Globus pallidus (tissue), 1 donor: ENCODE measurements around the gene OR4D2.
"Not testable (repeated sequence)": the region's sequence is repeated elsewhere in the genome, so short reads cannot be mapped to it uniquely, and the experiment has no call there.

ENCODE experiments used
- DNase-seq: peaks from one replicate; pipeline ENCODE4 v3.0.0-alpha.2; 2015; ENCODE audit warnings: low spot score

Gene OR4D2

DNA sequence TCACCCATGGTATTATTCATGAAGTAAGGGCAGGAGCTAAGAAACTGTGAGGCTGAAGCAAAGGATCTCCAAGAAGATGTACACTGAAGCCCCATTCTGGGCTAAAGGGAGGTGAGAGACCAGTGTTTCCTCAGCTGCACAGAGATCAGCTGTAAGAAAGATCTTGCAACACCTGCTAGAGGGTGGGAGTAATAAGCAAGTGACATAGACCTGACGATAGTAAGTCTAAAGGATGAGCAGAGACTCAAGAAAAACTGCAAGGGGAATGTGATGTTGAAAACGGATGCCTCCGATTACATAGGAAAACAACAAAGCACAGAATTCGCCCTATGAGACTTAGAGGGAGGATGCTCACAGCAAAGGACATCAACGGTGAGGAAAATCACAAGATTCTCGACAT is at the start of gene OR4D2:
Gene OR4D2, plus strand, starts transcription at position 301 of the 400 bp plus-strand sequence. CDS start 2,674 bp downstream, outside the sequence.
- DNase-seq: no peak

DNA sequence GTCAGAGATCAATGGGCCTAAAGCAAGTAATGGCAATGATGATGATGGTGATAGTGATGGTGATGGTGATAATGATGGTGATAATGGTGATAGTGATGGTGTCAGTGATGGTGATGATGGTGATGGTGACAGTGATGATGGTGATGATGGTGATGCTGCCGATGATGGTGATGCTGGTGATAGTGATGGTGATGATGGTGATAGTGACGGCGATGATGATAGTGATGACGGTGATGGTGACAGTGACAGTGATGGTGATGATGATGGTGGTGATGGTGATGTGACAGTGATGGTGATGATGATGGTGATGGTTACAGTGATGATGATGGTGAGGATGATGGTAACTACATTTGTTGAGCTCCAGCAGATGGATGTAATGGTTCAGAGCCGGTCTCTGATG is 49.4 kb upstream of the OR4D2 start:
- no peak for DNase-seq

DNA sequence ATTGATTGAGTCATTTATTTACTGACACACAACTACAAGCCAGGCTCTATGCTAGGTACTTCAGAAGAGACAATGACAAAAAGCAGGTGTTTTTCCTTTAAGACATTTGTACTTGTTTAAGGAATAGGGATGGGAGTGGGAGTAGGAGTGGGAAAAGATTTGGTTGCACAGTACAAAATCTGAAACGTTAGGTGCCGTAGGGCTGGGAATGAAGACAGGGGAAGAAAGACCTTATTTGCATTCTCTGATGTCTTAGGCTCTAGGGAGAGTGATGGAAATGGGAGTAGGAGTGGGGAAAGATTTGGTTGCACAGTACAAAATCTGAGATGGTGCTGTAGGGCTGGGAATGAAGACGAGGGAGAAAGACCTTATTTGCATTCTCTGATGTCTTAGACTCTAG is 47.3 kb upstream of the OR4D2 start:
- DNase-seq: no peak

DNA sequence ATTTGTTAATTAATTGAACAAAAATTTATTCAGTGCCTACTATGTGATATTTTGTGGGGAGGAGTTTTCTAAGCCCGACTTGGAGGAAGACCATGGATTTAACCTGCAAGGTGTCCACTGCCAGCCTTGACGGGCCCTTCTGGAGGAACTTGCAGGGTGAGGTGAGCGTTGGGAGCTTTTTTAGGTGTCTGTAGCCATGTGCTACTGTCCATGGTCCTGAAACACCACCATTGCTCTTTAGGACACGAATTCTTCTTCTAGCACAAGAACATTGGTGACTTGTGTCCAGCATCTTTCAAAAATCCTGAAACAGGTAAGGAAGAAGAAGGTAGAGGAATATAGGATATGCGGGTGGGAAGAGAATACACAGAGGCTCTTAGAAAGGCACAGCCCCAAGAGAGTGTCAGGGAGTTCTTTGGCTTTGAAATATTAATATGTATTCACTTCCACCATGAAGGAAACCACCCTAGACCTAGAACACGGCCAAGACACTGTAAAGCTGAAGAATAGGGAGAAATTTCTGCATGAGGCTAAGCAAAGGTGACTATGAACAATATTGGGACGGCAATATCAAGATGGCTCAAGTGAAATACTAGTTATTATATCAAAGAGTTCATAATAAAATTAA is 46.5 kb upstream of the OR4D2 start:
- DNase-seq: no peak

DNA sequence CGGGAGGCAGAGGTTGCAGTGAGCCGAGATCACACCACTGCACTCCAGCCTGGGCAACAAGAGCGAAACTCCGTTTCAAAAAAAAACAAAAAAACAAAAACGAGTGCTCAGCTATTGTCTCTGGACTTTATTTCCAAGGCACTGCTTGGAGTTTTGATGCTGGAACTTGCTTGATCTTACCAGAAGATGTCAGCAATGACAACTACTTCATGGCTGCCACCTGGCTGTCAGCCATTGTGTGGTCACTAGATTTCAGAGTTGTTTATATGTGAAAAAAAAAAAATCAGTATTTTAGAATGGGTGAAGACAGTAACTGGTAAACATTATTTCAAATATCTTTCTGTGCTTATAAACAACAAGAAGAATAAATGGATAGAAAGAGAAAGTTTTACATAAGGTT is 44.9 kb upstream of the OR4D2 start:
- peak; percentile 12 for DNase-seq

DNA sequence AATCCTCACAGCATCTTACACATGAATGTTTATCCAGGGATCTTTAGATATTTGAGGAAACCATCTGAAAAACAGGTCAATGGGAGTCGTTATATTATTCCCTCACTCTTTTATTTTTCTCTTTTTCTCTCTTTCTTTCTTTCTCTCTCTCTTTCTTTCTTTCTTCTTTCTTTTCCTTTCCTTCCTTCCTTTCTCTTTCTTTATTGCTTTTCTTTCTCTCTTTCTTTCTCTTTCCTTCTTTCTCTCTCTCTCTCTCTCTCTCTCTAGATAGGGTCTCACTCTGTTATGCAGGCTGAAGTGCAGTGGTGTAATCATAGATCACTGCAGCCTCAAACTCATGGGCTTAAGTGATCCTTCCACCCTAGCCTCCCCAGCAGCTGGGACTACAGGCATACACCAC is 38.9 kb upstream of the OR4D2 start:
- no peak for DNase-seq

DNA sequence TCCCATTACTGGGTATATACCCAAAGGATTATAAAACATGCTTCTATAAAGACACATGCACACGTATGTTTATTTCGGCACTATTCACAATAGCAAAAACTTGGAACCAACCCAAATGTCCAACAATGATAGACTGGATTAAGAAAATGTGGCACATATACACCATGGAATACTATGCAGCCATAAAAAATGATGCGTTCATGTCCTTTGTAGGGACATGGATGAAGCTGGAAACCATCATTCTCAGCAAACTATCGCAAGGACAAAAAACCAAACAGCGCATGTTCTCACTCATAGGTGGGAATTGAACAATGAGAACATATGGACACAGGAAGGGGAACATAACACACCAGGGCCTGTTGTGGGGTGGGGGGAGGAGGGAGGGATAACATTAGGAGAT is 34.1 kb upstream of the OR4D2 start:
- not testable (repeated sequence) for DNase-seq

DNA sequence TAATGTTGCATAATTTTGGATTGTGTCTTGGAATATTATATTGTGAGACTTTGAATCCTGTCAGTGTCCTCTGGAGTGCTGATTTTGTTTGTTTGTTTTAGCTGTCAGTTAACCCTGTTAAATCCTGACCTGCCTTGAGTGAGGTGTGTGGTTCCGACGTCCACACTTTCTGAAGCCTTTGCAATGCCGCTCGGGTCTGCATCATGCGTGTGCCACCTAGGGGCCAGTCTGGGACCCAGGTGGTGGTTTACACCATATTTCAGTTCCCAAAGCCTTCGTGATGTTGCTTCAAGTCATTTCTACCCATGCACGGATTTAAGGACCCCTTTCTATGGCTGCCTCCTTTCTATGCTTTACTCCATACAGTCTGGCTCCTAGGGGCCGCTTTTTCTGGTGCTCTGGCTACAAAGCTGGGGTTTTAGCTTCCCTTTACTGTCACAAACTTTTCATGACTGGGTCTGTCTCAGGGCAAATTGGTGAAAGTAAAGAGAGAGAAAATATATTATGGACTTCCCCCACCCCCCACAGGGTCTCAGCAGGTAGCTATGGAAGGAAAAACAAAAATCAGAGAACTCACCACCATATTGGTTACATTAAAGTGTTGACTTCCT is 30.0 kb upstream of the OR4D2 start:
- DNase-seq: no peak

DNA sequence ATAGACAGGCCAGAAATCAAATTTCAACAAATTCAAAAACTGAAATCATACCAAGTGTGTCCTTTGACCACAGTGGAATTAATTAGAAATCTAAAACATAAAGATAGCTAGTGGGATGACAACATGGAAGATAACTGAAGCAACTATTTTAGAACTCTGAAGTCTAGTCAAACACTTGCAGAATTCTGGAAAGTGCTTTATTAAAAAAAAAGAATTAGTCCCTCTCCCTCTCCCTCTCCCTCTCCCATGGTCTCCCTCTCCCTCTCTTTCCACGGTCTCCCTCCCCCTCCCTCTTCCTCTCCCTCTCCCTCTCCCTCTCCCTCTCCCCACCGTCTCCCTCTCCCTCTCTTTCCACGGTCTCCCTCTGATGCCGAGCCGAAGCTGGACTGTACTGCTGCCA is 25.3 kb upstream of the OR4D2 start:
- no peak for DNase-seq

DNA sequence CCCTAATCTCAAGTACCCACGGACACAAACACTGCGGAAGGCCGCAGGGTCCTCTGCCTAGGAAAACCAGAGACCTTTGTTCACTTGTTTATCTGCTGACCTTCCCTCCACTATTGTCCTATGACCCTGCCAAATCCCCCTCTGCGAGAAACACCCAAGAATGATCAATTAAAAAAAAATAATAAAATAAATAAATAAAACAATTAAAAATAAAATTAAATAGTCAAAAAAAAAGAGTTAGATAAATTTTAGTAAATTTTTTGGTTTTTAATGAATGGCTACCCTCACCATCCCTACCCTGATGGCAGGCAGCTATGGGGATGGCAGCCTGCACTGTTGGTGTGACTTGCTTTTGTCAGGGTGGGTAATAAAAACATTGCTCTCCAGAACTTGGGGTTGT is 23.4 kb upstream of the OR4D2 start:
- not testable (repeated sequence) for DNase-seq

DNA sequence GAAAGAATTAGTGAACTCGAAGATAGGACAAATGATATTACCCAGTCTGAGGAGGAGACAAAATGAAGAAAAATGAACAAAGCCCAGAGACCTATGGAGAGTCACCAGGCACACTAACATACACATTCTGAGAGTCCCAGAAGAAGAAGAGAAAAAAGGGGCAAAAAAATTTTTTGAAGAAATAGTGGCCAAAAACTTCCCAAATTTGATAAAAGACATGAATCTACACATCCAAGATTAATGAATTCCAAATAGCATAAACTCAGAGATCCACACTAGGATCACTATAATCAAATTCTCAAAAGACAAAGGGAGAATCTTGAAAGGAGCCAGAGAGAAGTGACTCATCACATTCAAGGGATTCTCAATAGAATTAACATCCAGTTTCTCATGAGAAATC is 22.0 kb upstream of the OR4D2 start:
- DNase-seq: no peak

DNA sequence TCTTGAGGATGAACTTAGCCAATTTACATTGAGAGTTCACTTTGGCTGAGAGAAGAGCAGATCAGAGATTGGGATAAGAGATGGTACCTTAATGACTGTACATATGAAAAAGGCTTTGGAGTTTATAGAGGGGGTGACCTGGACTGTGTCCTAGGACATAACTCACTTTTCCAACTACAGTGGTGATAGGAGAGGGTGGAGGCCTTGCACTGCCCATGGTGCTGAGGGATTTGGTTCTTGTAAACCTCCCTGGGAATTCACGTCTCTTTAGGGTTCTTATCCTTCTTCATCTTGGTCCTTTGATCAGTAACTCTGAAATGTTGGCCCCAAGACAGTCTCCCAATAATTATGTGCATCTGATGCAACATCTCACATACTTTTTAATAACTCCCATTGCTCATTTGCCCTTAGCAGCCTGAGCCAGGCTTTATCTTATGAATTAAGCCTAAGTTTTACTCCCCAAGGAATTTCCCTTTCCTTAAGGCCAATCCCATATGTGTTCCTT is 18.8 kb upstream of the OR4D2 start, which contains the start of gene OR4D1:
Gene OR4D1, plus strand, starts transcription at position 455 of the 505 bp plus-strand sequence. CDS start 6,770 bp downstream, outside the sequence.
- no peak for DNase-seq

DNA sequence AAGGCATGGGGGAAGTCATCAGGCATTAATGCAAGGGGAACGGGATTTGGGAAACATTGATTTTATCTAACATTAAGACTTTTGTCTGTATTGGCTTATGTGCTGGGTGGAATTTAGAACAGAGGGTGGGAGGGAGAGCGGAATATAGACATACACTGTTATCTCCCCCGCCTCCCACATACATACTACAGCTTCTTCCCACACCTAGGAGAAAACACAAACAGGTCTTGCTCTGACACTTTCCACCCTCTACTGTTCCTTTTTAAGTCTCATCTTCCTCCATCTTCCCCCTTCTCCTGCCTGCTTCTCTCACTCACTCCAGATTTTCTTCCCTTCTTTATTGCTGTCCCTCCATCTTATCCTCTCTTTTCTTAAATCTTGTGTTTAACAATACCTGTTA is 18.2 kb upstream of the OR4D2 start:
- DNase-seq: no peak

DNA sequence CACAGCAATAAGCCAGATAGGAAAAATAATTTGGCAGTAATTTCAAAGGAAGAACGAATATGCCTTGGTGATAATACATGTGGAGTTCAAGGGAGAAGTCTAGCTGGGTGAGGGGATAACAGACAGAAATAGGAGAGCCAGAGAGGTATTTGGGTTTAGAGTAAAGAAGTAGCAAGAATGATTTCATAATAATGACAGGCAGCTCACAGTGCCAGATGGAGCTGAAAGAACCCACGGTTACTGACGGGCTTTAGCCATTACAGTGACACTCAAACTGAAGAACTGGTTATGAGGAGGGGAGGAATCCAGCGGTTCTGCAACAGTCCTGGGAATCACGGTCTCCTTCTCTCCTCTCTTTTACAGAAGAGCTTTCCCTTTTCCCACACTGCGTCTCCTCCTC is 16.4 kb upstream of the OR4D2 start:
- DNase-seq: no peak

DNA sequence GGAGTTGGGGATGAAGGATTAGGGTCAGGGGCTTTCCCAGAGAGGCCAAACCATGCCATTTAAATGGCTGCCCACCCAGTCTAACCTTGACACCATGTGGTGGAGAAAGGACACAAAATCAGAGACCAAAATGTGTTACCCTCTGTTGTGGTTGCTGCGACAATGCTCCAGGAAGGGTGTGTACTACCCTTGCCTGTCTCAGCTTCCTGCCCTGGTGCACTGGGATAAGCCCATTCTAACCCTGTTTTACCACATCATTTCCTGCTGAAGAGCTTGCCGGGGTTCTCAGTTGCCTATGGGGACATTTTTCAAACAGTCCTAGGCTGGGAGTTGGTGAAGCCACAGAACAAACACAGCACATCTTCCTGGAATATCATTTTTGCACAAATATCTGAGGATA is 13.7 kb upstream of the OR4D2 start:
- no peak for DNase-seq

DNA sequence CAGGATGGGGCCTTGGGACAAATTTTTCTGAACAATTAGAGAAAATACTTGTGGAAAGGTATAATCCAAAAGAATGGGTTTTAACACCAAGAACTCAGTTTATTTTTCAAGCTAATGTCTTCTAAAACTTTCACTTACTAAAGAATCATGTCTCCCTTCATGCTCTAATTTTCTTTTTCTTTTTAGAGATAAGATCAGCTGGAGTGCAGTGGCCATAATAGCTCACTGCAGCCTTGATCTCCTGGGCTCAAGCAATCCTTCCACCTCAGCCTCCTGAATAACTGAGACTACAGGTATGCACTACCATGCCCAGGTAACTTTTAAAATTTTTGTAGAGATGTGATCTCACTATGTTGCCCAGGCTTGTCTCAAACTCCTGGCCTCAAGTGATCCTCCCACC is 13.1 kb upstream of the OR4D2 start:
- no peak for DNase-seq

DNA sequence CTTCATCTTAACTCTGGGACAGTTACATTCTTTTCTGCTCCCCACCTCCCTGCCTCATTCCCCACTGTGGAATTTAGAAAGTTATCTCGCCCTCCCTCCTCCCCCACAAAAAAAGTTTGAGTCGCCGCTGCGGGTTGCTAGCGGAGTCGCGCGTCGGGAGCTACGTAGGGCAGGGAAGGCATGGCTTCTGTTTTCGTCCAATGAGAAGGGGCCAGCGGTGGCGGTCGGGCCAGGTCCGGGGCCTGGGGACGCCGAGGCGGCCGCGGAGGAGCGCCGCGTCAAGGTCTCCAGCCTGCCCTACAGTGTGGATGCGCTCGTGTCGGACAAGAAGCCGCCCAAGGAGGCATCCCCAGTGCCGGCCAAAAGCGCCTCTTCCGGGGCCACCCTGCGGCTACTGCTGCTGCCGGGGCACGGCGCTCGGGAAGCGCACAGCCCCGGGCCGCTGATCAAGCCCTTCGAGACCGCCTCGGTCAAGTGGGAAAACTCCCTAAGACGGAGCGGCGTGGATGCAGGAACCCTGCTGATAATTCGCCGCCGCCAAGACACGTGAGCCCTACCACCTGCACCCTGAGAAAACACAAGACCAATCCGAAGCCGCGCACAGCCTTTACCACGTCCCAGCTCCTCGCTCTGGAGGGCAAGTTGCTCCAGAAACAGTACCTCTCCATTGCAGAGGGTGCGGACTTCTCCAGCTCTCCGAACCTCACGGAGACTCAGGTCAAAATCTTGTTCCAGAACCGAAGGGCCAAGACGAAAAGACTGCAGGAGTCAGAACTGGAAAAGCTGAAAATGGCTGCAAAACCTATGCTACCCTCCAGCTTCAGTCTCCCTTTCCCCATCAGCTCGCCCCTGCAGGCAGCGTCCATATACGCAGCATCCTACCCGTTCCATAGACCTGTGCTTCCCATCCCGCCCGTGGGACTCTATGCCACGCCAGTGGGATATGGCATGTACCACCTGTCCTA is 9.7 kb upstream of the OR4D2 start:
- no peak for DNase-seq

DNA sequence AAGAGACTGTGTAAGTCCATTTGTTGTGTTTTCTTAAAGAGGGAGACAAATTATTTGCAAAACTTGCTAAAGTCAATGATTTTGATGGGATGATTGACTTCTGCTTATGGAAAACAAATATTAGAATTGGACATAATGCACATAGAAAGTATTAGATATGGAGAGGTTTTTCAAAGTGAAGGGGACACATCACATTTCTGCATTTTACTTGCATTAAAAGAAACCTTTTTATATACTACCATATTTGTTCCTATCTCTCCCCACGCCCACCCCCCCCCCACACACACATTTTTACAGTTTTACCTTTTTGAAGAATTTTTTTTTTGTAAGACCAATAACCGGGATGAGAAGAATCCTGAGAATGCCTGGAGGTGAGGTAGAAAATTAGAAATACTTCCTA is 8.6 kb upstream of the OR4D2 start:
- DNase-seq: no peak

DNA sequence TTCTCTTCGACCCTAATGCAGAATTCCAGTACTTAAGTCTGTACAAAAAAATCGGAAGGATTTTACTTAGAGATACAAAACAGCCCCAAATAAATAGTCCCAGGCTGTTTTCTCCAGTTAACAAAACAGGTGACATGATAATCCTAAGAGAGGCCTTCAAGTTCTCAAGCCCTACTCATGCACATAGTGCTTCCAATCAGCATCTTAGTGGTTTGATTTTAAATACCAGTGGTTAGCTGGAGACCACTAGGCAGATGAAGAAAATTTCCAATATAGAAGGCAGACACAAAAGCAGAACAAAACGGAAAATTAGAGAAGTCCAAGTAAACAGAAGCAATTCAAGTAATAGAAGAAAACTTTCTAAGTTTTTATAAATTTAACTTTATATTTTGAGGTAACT is 5.2 kb upstream of the OR4D2 start:
- no peak for DNase-seq

DNA sequence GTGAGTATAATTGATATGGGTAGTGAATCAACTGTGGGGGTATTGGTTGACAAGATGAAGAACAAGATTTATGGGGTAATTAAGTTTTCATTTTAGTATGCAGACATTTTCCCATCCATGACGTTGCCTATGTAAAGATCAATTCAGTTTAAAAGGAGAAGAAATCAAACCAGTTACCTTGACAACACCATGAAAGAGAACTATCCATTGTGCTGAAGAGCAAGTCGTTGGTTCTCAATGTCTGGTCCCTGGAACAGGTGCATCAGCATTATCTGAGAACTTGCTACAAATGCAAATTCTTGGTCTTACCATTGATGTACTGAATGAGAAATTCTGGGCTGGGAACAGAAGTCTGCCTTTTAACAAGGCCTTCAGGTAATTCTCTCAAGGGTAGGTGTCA is 801 bp upstream of the OR4D2 start:
- no peak for DNase-seq

DNA sequence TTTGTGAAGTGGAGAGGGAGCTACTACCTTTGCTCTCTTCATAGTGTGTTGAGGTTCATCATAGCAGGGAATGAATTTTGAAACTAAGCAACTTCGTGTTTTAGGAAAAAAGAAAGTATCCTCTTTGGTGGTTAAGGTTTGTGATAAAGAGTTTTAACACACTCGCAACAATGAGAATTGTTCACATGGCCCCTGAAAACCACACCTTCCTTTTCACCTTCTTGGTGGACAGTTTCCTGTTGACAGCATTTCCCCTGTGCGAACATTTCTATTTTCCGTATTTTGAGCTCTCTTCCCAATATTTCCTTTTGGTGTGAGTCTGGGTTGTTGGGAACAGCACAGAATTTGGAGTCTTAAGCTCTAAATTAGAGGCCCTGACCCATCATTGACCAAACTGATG is 3.8 kb downstream of the OR4D2 start:
- DNase-seq: no peak

DNA sequence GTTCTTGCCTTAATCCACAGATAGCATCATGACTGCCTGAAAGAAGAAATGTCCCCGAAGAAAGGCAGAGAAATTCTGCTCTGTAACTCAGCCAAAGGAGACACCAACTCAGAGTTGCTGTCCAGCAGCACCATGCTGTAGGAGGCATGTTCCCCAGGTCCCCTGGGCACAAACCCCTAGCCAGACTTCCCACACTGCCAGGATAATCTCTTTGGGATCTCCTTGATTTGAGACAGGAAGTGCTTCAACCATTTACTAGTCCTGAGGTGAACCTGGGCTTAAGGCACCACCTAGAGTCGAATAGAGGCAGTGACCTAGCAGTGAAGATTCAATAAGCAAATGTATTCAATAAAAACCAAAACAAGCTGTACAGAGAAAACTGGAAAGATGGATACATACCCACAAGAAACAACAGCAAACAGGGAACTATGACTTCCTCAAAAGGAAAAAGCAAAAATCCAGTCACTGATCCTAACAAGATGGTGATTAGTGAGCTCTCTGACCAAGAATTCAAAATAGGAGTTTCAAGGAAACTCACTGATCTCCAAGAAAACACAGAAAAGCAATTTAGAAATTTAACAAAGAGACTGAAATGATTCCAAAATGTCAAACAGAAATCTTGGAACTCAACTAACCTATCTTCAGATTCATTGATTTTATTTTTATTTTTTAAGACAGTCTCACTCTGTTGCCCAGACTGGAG is 5.7 kb downstream of the OR4D2 start:
- no peak for DNase-seq
